Endothelial cell of hepatic sinusoid (primary cell): ENCODE results near the gene MZB1.
"Not testable (repeated sequence)": the region's sequence is repeated elsewhere in the genome, so short reads cannot be mapped to it uniquely, and the experiment has no call there.

Experiments used
- in situ Hi-C: cut with HindIII; loops from 2 replicates; pipeline ENCODE4 v1.10.0; 2017; ENCODE audit warnings: low sequenced_read_pairs

The MZB1 gene

GRCh38 chr5:139378941-139379361 is 10.8 kb downstream of the MZB1 start:
- in situ Hi-C loops, result no loop called here

GRCh38 chr5:139378101-139378825 is 11.4 kb downstream of the MZB1 start:
- in situ Hi-C loops, result no loop called here

- in situ Hi-C loops, result no loop called here
Measured at GRCh38 chr5:139377226-139377625, 12.5 kb downstream of the MZB1 start.

GRCh38 chr5:139376364-139376763 is 13.3 kb downstream of the MZB1 start:
- in situ Hi-C loops, result no loop called here

- in situ Hi-C loops, result no loop called here
Measured at GRCh38 chr5:139374909-139375308, 14.8 kb downstream of the MZB1 start.

GRCh38 chr5:139371482-139372435 is 18.0 kb downstream of the MZB1 start:
- in situ Hi-C loops, result no loop called here

GRCh38 chr5:139369181-139369580 is 20.5 kb downstream of the MZB1 start:
- in situ Hi-C loops, result no loop called here

- in situ Hi-C loops, result no loop called here
Measured at GRCh38 chr5:139368613-139369012, 21.1 kb downstream of the MZB1 start.

- in situ Hi-C loops, result no loop called here
Measured at GRCh38 chr5:139364466-139364865, 25.2 kb downstream of the MZB1 start.

GRCh38 chr5:139363937-139364336 is 25.8 kb downstream of the MZB1 start:
- in situ Hi-C loops, result no loop called here

GRCh38 chr5:139361835-139362429 is 27.8 kb downstream of the MZB1 start:
- in situ Hi-C loops, result no loop called here

GRCh38 chr5:139360384-139360783 is 29.3 kb downstream of the MZB1 start:
- in situ Hi-C loops, result no loop called here

- in situ Hi-C loops, result no loop called here
Measured at GRCh38 chr5:139358064-139358463, 31.6 kb downstream of the MZB1 start.

- in situ Hi-C loops, result not testable (repeated sequence)
Measured at GRCh38 chr5:139355900-139356299, 33.8 kb downstream of the MZB1 start.

GRCh38 chr5:139354186-139354585 is 35.5 kb downstream of the MZB1 start:
- in situ Hi-C loops, result no loop called here

GRCh38 chr5:139347863-139348262 is 41.9 kb downstream of the MZB1 start:
- in situ Hi-C loops, result not testable (repeated sequence)

GRCh38 chr5:139345442-139345841 is 44.3 kb downstream of the MZB1 start:
- in situ Hi-C loops, result not testable (repeated sequence)

- in situ Hi-C loops, result loop anchor here (5.0 kb wide), 1 partner anchor 53 kb away; the partner anchor contains the start of gene PROB1
Measured at GRCh38 chr5:139344177-139344576, 45.5 kb downstream of the MZB1 start.

- in situ Hi-C loops, result loop anchor here (5.0 kb wide), 1 partner anchor 54 kb away; the partner anchor contains the start of gene PROB1
Measured at GRCh38 chr5:139343476-139343875, 46.2 kb downstream of the MZB1 start.

- in situ Hi-C loops, result loop anchor here (5.0 kb wide), 1 partner anchor 55 kb away; the partner anchor contains the start of gene PROB1
Measured at GRCh38 chr5:139342423-139342723, 47.3 kb downstream of the MZB1 start.

- in situ Hi-C loops, result loop anchor here (5.0 kb wide), 1 partner anchor 55 kb away; the partner anchor contains the start of gene PROB1
Measured at GRCh38 chr5:139341689-139342422, 47.9 kb downstream of the MZB1 start, which contains the start of gene PAIP2. Gene PAIP2 (plus strand): TSS chr5:139341854. CDS start chr5:139363785, 21,931 bp downstream.
